Activated CD4-positive, alpha-beta memory T cell treated with anti-CD3 and anti-CD28 coated beads for 36 hours (primary cell): ENCODE data around the gene NAV3. TPM values are rescaled to one million over a fixed set of nuclear protein-coding genes. Genes with fewer than 3 reads are reported as not detected.

Source experiments
- CTCF ChIA-PET: fragments of 350-600 bp; sonication (Branson Sonifier 250); formaldehyde crosslinking; loops from one replicate; lab custom pipeline; 2021; ENCODE audit warnings: antibody characterized with exemption, inconsistent platforms; lab: Charles Lee
- POLR2A ChIA-PET: fragments of 350-600 bp; sonication (Branson Sonifier 250); formaldehyde crosslinking; loops from one replicate; lab custom pipeline; 2021; ENCODE audit warnings: antibody characterized with exemption; lab: Charles Lee
- DNase-seq: peaks from one replicate; pipeline ENCODE4 v3.0.0-alpha.2; 2020
- H3K27ac Mint-ChIP-seq: one replicate; pipeline ENCODE4 v1.8.0; 2021; ENCODE audit warnings: mixed read lengths
- H3K27me3 Mint-ChIP-seq: one replicate; pipeline ENCODE4 v1.8.0; 2021; ENCODE audit warnings: mixed read lengths
- H3K36me3 Mint-ChIP-seq: one replicate; pipeline ENCODE4 v1.8.0; 2021; ENCODE audit warnings: mixed read lengths
- H3K4me1 Mint-ChIP-seq: one replicate; pipeline ENCODE4 v1.8.0; 2021; ENCODE audit warnings: low read depth, mixed read lengths
- H3K4me3 Mint-ChIP-seq: one replicate; pipeline ENCODE4 v1.8.0; 2021; ENCODE audit warnings: mild to moderate bottlenecking, mixed read lengths
- H3K9me3 Mint-ChIP-seq: one replicate; pipeline ENCODE4 v1.8.0; 2021; ENCODE audit warnings: mixed read lengths
- intact Hi-C: fragments of 100-400 bp; cut with micrococcal nuclease; formaldehyde crosslinking; loops from one replicate; pipeline ENCODE4 v1.15.1; 2023
- total RNA-seq, 2 experiments: library from RNA; stranded (reverse); gene quantifications; one replicate each; pipeline ENCODE4 v1.2.3, GENCODE V29; 2021

NAV3 gene, protein sequence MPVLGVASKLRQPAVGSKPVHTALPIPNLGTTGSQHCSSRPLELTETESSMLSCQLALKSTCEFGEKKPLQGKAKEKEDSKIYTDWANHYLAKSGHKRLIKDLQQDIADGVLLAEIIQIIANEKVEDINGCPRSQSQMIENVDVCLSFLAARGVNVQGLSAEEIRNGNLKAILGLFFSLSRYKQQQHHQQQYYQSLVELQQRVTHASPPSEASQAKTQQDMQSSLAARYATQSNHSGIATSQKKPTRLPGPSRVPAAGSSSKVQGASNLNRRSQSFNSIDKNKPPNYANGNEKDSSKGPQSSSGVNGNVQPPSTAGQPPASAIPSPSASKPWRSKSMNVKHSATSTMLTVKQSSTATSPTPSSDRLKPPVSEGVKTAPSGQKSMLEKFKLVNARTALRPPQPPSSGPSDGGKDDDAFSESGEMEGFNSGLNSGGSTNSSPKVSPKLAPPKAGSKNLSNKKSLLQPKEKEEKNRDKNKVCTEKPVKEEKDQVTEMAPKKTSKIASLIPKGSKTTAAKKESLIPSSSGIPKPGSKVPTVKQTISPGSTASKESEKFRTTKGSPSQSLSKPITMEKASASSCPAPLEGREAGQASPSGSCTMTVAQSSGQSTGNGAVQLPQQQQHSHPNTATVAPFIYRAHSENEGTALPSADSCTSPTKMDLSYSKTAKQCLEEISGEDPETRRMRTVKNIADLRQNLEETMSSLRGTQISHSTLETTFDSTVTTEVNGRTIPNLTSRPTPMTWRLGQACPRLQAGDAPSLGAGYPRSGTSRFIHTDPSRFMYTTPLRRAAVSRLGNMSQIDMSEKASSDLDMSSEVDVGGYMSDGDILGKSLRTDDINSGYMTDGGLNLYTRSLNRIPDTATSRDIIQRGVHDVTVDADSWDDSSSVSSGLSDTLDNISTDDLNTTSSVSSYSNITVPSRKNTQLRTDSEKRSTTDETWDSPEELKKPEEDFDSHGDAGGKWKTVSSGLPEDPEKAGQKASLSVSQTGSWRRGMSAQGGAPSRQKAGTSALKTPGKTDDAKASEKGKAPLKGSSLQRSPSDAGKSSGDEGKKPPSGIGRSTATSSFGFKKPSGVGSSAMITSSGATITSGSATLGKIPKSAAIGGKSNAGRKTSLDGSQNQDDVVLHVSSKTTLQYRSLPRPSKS (N-terminal part only)
- total RNA-seq, result not detected

DNA sequence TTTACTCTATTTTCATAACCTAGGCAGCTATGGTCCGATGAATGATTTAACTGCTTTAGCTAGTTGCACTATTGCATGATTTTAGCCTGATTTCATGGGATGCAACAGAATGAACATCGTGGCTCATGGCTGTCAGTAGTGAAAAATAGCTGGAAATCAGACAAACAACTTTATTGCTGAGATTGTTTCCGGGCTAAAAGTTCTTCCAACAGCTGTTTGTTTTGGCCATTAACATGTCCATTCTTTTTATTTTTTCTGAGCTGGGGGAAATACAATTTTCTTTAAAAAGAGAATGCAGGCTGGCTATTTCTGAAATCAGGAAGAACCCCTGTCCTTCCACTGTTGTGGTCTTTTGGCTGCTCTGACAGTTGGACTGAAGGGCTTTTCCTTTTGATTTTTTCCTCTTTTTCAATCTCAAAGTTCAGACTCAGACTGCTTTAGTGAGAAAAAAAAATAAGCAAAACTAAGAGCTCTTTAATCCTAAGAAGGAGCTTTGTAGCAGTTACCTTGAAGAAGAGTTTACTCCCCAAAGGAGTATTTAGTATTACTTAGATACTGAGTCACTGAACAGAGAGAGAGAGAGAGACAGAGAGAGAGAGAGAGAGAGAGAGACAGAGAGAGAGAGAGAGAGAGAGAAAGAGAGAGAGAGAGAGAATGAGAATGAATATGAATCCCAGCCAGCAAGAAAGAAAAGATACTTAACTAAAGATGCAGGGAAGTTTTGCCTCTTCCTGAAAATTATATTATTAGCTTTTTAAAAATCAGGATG, at the start of gene NAV3:
Gene NAV3 (plus strand): TSS at position 312 of the 769 bp plus-strand sequence. CDS start 568 bp downstream, outside the sequence.
- no peak for DNase-seq
- Mint-ChIP-seq H3K27me3 (no peaks in the 10 kb centered on the region), H3K36me3 (no peaks in the 10 kb centered on the region), H3K9me3 (peaks cover 3% of the 10 kb centered on the region), H3K27ac (no peak within 1 kb of the TSS), H3K4me1 (no peaks in the 10 kb centered on the region), H3K4me3 (no peak within 1 kb of the TSS)
- POLR2A ChIA-PET, result no interaction called here
- CTCF ChIA-PET, result no interaction called here
- intact Hi-C loops, result no loop called here

DNA sequence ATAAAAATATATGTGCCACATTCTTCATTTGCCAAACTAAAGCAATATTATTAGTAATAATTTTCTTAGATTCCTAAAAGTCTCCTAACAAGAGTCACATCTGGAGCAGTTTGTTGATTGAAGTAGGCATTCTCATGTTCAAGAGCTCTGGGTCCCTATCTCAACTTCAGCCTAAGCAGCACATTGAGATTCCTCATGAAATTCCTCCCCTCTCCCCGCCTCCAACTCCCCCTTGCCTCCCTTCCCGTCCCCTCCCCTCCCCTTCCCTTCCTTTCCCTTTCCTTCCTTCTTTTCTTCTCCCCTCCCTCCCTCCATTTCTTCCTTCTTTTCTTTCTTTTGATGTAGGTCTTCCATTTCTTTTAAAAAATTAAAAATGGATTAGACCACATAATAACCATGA, 48.7 kb upstream of the NAV3 start:
- DNase-seq, result no peak
- H3K27ac Mint-ChIP-seq, result no peak overlapping the region
- ChIA-PET CTCF (no interaction called here), POLR2A (no interaction called here)
- no peaks in the 10 kb centered on the region for H3K4me1 Mint-ChIP-seq
- intact Hi-C loops, result no loop called here
- H3K27me3 Mint-ChIP-seq, result no peaks in the 10 kb centered on the region
- peaks cover 12% of the 10 kb centered on the region for H3K9me3 Mint-ChIP-seq
- H3K4me3 Mint-ChIP-seq, result no peak overlapping the region
- no peaks in the 10 kb centered on the region for H3K36me3 Mint-ChIP-seq

DNA sequence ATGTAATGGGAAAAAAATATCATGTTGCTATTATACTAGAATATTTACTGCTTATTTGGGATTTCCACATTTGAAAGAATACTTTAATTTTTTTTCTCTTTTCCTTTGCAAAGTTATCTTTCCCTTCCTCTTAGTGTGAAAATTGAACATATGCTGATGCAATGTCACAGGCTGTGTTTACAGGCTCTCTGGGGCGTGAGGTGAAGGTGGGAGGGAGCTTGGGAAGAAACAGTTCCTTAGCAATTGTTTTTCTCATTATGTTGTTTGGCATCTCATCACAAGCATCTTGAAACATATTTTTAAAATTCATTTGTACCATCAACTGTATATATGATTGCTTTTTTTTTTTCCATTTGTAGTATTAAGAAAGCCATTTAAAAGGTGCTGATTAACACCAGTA, 47.9 kb upstream of the NAV3 start:
- Mint-ChIP-seq H3K36me3 (no peaks in the 10 kb centered on the region), H3K4me3 (no peak overlapping the region), H3K27me3 (no peaks in the 10 kb centered on the region), H3K9me3 (peaks cover 8% of the 10 kb centered on the region), H3K4me1 (no peaks in the 10 kb centered on the region), H3K27ac (no peak overlapping the region)
- intact Hi-C loops, result no loop called here
- ChIA-PET POLR2A (no interaction called here), CTCF (no interaction called here)
- no peak for DNase-seq

DNA sequence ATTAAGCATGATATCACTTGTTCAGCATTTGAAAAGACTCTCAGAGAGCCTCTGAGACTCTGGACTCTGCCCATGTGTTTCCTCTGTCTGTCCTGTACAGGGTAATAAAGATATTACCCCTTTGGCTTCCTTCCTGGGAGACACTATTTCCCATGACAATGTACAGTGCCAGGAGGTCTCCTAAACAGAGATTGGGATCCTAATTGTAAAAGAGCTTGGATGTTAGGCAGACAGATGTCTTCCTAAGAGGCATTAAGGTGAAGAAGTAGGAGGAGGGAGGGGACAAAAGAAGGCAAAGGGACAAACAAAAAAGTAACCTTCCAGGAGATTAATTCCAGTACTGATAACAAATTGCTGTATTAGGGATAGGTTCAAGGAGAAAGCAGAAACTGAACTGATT, 45.5 kb upstream of the NAV3 start:
- no peaks in the 10 kb centered on the region for H3K27me3 Mint-ChIP-seq
- no peak overlapping the region for H3K4me3 Mint-ChIP-seq
- H3K9me3 Mint-ChIP-seq, result peaks cover 6% of the 10 kb centered on the region
- intact Hi-C loops, result no loop called here
- H3K4me1 Mint-ChIP-seq, result no peaks in the 10 kb centered on the region
- ChIA-PET CTCF (no interaction called here), POLR2A (no interaction called here)
- H3K27ac Mint-ChIP-seq, result no peak overlapping the region
- no peak for DNase-seq
- H3K36me3 Mint-ChIP-seq, result no peaks in the 10 kb centered on the region

DNA sequence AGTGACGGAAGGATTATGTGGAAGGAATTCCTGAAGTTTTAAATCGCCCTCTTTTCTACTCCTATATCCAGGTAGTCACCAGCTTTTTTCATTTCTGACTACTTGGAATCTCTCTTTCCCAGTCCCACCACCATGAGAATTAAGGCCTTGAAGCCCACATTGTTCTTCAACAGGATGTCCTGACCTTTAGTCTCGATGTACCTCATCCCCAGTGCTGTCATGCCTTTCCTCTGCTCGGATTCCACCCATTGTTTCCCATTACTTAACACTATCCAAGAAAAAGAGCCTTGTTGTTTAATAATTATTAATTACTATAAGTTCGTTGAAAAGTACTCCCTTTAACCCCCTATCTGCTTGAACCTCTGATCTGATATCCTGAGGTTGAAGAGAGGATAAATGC, 44.0 kb upstream of the NAV3 start:
- ChIA-PET CTCF (no interaction called here), POLR2A (no interaction called here)
- Mint-ChIP-seq H3K27ac (no peak overlapping the region), H3K9me3 (peaks cover 7% of the 10 kb centered on the region), H3K27me3 (no peaks in the 10 kb centered on the region), H3K4me1 (no peaks in the 10 kb centered on the region), H3K4me3 (no peak overlapping the region), H3K36me3 (no peaks in the 10 kb centered on the region)
- intact Hi-C loops, result no loop called here
- no peak for DNase-seq

DNA sequence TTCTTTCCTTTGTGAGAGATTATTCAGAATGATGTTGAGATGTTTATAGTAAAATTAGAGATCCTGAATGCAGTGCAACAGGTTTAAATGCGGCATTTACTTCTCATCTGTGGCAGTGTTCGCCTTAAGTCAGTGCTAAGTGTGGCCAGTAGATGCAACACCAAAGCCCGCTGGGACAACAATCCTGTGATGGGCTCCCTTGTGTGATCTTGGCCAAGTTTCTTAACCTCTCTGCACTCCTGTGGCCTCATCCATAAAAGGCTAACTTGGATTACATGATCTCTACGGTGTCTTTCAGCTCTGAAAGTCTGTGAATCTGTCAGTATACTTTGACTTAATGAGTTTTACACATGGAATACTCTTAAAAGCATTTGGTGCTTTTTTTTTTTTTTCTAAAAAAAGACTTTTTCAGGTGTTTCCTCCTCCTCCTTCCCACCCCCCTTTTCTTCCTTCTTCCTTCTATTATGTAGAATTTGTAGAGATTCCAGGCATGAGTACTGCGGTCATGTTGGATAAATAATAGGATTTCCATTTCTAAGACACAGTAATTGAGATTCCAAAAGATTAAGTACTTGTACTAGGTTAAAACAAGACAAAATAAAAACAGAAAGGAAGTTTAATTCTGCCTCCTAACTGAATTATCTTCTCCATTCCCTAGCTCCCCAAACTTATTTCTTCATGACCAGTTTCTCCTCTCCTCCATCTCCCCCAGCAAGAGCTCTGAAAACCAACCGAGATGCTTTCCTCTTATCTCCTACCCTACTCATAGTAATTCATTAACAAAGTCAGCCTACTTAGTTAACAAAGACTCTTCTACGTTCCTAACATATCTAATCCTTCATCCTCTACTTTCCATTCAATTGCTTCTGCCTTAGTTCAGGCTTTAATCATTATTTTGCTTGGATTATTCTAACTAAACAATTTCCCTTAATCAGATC, 42.2 kb upstream of the NAV3 start:
- intact Hi-C loops, result no loop called here
- Mint-ChIP-seq H3K27ac (no peak overlapping the region), H3K36me3 (no peaks in the 10 kb centered on the region)

DNA sequence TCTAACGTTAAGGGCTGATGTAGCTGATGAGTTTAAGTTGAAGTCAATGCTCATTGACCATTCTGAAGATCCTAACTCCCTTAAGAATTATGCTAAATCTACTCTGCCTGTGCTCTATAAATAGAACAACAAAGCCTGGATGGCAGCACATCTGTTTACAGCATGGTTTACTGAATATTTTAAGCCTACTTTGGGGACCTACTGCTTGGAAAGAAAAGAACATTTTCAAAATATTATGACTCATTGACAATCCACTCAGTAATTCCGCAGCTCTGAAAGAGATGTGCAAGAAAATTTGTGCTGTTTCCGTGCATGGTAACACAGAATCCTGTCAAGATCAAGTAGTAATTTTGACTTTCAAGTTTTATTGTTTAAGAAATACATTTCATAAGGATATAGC, 35.0 kb upstream of the NAV3 start:
- Mint-ChIP-seq H3K27ac (no peak overlapping the region), H3K9me3 (peaks cover 4% of the 10 kb centered on the region), H3K36me3 (no peaks in the 10 kb centered on the region), H3K4me1 (no peaks in the 10 kb centered on the region), H3K27me3 (no peaks in the 10 kb centered on the region), H3K4me3 (no peak overlapping the region)
- DNase-seq, result no peak
- ChIA-PET POLR2A (no interaction called here), CTCF (no interaction called here)
- intact Hi-C loops, result no loop called here

More for the DNA sequence above, 42.2 kb upstream of the NAV3 start:
- Mint-ChIP-seq H3K9me3 (peaks cover 9% of the 10 kb centered on the region), H3K27me3 (no peaks in the 10 kb centered on the region), H3K4me3 (no peak overlapping the region), H3K4me1 (no peaks in the 10 kb centered on the region)
- CTCF ChIA-PET, result interaction anchor here (1.0 kb wide), 1 partner anchor 14 kb away, joined by 3 read pairs; no protein-coding TSS in a partner anchor
- POLR2A ChIA-PET, result no interaction called here
- DNase-seq, result no peak

DNA sequence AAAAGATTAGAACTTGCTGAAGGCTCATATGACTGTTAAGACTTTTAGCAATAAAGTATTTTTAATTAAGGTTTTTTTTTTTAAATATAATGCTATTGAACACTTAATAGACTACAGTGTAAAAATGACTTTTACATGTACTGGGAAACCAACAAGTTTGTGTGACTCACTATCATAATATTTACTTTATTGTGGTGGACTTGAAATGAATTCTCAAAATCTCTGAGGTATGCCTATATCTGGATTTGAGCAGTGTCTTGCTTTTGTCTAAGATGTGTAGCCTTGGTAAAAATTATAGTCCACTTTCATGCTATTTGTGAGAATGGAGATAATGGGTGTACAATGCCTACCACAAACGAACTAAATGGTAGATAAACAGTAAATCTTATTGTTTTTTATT, 33.9 kb upstream of the NAV3 start:
- Mint-ChIP-seq H3K4me1 (no peaks in the 10 kb centered on the region), H3K36me3 (no peaks in the 10 kb centered on the region), H3K27me3 (no peaks in the 10 kb centered on the region), H3K27ac (no peak overlapping the region), H3K4me3 (no peak overlapping the region), H3K9me3 (peaks cover 2% of the 10 kb centered on the region)
- CTCF ChIA-PET, result no interaction called here
- intact Hi-C loops, result no loop called here
- DNase-seq, result no peak
- POLR2A ChIA-PET, result no interaction called here

DNA sequence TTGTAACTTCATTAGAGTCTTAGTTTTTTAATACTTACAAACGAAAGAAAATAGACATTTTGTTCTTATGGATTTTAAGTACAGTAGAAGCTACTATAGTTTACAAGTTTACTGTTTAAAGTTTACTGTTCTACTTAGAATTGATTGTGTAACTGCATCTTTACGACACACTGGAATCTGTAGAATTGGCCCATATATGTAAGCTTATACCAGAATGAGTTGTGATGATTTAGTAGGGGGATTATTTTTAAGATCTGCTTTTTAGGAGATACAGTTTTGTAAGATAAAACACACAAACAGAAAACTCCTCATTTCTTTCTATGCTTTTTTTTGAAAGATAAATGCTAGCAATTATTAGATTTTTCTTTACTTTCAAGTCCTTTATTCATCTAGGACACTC, 30.2 kb upstream of the NAV3 start:
- DNase-seq, result no peak
- Mint-ChIP-seq H3K36me3 (no peaks in the 10 kb centered on the region), H3K4me3 (no peak overlapping the region), H3K9me3 (peaks cover 20% of the 10 kb centered on the region), H3K4me1 (no peaks in the 10 kb centered on the region), H3K27me3 (no peaks in the 10 kb centered on the region), H3K27ac (no peak overlapping the region)
- ChIA-PET CTCF (no interaction called here), POLR2A (no interaction called here)
- intact Hi-C loops, result no loop called here

DNA sequence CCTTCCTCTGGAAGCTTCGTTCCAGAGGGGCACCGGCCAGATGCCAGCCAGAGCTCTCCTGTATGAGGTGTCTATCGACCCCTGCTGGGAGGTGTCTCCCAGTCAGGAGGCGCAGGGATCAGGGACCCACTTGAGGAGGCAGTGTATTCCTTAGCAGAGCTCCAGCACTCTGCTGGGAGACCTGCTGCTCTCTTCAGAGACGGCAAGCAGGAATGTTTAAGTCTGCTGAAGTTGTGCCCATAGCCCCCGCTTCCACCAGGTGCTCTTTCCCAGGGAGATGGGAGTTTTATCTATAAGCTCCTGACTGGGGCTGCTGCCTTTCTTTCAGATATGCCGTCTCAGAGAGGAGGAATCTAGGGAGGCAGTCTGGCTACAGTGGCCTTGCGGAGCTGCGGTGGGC, 22.2 kb upstream of the NAV3 start:
- ChIA-PET CTCF (no interaction called here), POLR2A (no interaction called here)
- Mint-ChIP-seq H3K27me3 (no peaks in the 10 kb centered on the region), H3K9me3 (peaks cover 33% of the 10 kb centered on the region), H3K4me3 (no peak overlapping the region), H3K27ac (no peak overlapping the region), H3K36me3 (no peaks in the 10 kb centered on the region), H3K4me1 (no peaks in the 10 kb centered on the region)
- no peak for DNase-seq
- intact Hi-C loops, result no loop called here

DNA sequence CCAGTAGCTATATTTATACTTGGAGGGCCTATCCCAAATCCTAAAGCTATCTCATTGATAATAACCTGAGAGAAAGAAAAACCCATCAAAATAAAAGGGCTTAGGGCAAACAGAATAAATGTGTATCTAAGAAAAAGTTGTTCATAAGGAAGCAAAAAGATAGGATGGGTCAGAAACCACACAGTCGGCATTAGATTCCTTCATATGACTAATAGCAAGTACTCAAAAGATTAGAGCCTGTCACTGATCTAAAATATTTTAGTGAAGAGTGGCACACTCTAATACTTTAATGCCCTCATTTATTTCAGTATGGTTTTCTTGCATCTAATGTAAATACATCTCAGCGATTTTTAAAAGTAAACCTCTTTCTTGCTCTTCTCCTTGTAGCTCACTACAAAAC, 17.1 kb upstream of the NAV3 start:
- no peaks in the 10 kb centered on the region for H3K36me3 Mint-ChIP-seq
- no peaks in the 10 kb centered on the region for H3K4me1 Mint-ChIP-seq
- no peaks in the 10 kb centered on the region for H3K9me3 Mint-ChIP-seq
- ChIA-PET POLR2A (no interaction called here), CTCF (no interaction called here)
- H3K27ac Mint-ChIP-seq, result no peak overlapping the region
- DNase-seq, result no peak
- no peaks in the 10 kb centered on the region for H3K27me3 Mint-ChIP-seq
- intact Hi-C loops, result no loop called here
- H3K4me3 Mint-ChIP-seq, result no peak overlapping the region
